WTC11 (cell line): ENCODE results near the gene RSU1. TPM values are rescaled to one million over a fixed set of nuclear protein-coding genes. Genes with fewer than 3 reads are reported as not detected.

Experiments
- ATAC-seq: fragments of 200-7000 bp; cut with Tn5 transposase; 2 replicates; pipeline ENCODE4 v1.10.0; 2021; ENCODE audit warnings: mild to moderate bottlenecking, moderate library complexity
- CTCF ChIA-PET: fragments of 300-600 bp; sonication (Branson Sonifier 250); formaldehyde crosslinking; loops from one replicate; lab custom pipeline; 2021; ENCODE audit warnings: antibody characterized with exemption; lab: Charles Lee
- POLR2A ChIA-PET: fragments of 350-600 bp; sonication (Branson Sonifier 250); formaldehyde crosslinking; loops from one replicate; lab custom pipeline; 2021; ENCODE audit warnings: antibody characterized with exemption; lab: Charles Lee
- DNase-seq: peaks from one replicate; pipeline ENCODE4 v3.0.0; 2021; ENCODE audit warnings: low spot score
- H3K27ac Mint-ChIP-seq: 2 replicates; pipeline ENCODE4 v1.8.0; 2021; ENCODE audit warnings: mixed read lengths
- H3K27me3 Mint-ChIP-seq: 2 replicates; pipeline ENCODE4 v1.8.0; 2021; ENCODE audit warnings: low read depth, mild to moderate bottlenecking, moderate library complexity, mixed read lengths
- H3K36me3 Mint-ChIP-seq: 2 replicates; pipeline ENCODE4 v1.8.0; 2021; ENCODE audit warnings: mixed read lengths
- H3K4me1 Mint-ChIP-seq: 2 replicates; pipeline ENCODE4 v1.8.0; 2022; ENCODE audit warnings: mixed read lengths
- H3K4me3 Mint-ChIP-seq: 2 replicates; pipeline ENCODE4 v1.8.0; 2021; ENCODE audit warnings: mild to moderate bottlenecking, moderate library complexity, mixed read lengths
- H3K9me3 Mint-ChIP-seq: 2 replicates; pipeline ENCODE4 v1.8.0; 2021; ENCODE audit warnings: mixed read lengths
- ATF6 ChIP-seq: sonication (generic); formaldehyde crosslinking; IDR thresholded peaks from 2 replicates; pipeline ENCODE4 v1.8.1; 2023; ENCODE audit warnings: mild to moderate bottlenecking, missing genetic modification reagents
- ELF4 ChIP-seq: sonication (generic); formaldehyde crosslinking; IDR thresholded peaks from 2 replicates; pipeline ENCODE4 v1.8.1; 2022; ENCODE audit warnings: low read depth, mild to moderate bottlenecking, moderate library complexity, missing genetic modification reagents
- FOXK1 ChIP-seq: sonication (generic); formaldehyde crosslinking; IDR thresholded peaks from 2 replicates; pipeline ENCODE4 v1.8.0; 2022; ENCODE audit warnings: mild to moderate bottlenecking, moderate library complexity, missing genetic modification reagents
- FOXP1 ChIP-seq: sonication (generic); formaldehyde crosslinking; IDR thresholded peaks from 2 replicates; pipeline ENCODE4 v1.8.0; 2022; ENCODE audit warnings: missing genetic modification reagents, mild to moderate bottlenecking, moderate library complexity, borderline replicate concordance
- JAZF1 ChIP-seq: fragments of 250-450 bp; sonication (Bioruptor Pico); IDR thresholded peaks from 2 replicates; pipeline ENCODE4 v1.9.0; 2021; ENCODE audit warnings: moderate library complexity, mild to moderate bottlenecking, inconsistent platforms
- MYBL2 ChIP-seq: sonication (generic); formaldehyde crosslinking; IDR thresholded peaks from 2 replicates; pipeline ENCODE4 v1.8.1; 2023; ENCODE audit warnings: mild to moderate bottlenecking, moderate library complexity, missing genetic modification reagents
- NFYB ChIP-seq: sonication (generic); formaldehyde crosslinking; conservative IDR thresholded peaks from 2 replicates; pipeline ENCODE4 v1.8.0; 2022; ENCODE audit warnings: low read depth, missing genetic modification reagents
- PRRX2 ChIP-seq: fragments of 250-450 bp; sonication (Bioruptor Pico); IDR thresholded peaks from 2 replicates; pipeline ENCODE4 v1.8.0; 2021; ENCODE audit warnings: mild to moderate bottlenecking
- RELA ChIP-seq: sonication (generic); formaldehyde crosslinking; IDR thresholded peaks from 2 replicates; pipeline ENCODE4 v1.8.1; 2022; ENCODE audit warnings: missing genetic modification reagents, mild to moderate bottlenecking, borderline replicate concordance
- SMAD4 ChIP-seq: sonication (generic); formaldehyde crosslinking; IDR thresholded peaks from 2 replicates; pipeline ENCODE4 v1.8.0; 2022; ENCODE audit warnings: mild to moderate bottlenecking, missing genetic modification reagents
- TP53 ChIP-seq: sonication (generic); formaldehyde crosslinking; IDR thresholded peaks from 2 replicates; pipeline ENCODE4 v1.8.1; 2023; ENCODE audit warnings: mild to moderate bottlenecking, missing genetic modification reagents
- ZMAT4 ChIP-seq: fragments of 250-450 bp; sonication (Bioruptor Pico); IDR thresholded peaks from 2 replicates; pipeline ENCODE4 v1.9.0; 2021; ENCODE audit warnings: mild to moderate bottlenecking
- ZNF317 ChIP-seq: sonication (generic); formaldehyde crosslinking; IDR thresholded peaks from 2 replicates; pipeline ENCODE4 v1.8.1; 2023; ENCODE audit warnings: low read depth, mild to moderate bottlenecking, moderate library complexity, missing genetic modification reagents, borderline replicate concordance
- ZNF425 ChIP-seq: fragments of 250-450 bp; sonication (Bioruptor Pico); conservative IDR thresholded peaks from 2 replicates; pipeline ENCODE4 v1.9.0; 2021; ENCODE audit warnings: mild to moderate bottlenecking
- total RNA-seq: library from RNA; stranded (reverse); gene quantifications from 3 replicates; pipeline ENCODE4 v1.2.3, GENCODE V29; 2021
- TF ChIP-seq, protein P1 (sequence below): sonication (generic); formaldehyde crosslinking; IDR thresholded peaks from 2 replicates; pipeline ENCODE4 v1.8.1; 2022; ENCODE audit warnings: low read depth, missing genetic modification reagents, borderline replicate concordance
- TF ChIP-seq, protein P2 (sequence below): fragments of 250-450 bp; sonication (Bioruptor Pico); IDR thresholded peaks from 2 replicates; pipeline ENCODE4 v1.9.0; 2021; ENCODE audit warnings: mild to moderate bottlenecking
- TF ChIP-seq, protein P3 (sequence below): sonication (generic); formaldehyde crosslinking; IDR thresholded peaks from 2 replicates; pipeline ENCODE4 v1.8.0; 2022; ENCODE audit warnings: missing genetic modification reagents
- TF ChIP-seq, protein P4 (sequence below): sonication (generic); formaldehyde crosslinking; IDR thresholded peaks from 2 replicates; pipeline ENCODE4 v1.8.0; 2022; ENCODE audit warnings: mild to moderate bottlenecking, missing genetic modification reagents
- TF ChIP-seq, protein P5 (sequence below): sonication (generic); formaldehyde crosslinking; IDR thresholded peaks from 2 replicates; pipeline ENCODE4 v1.8.1; 2022; ENCODE audit warnings: low read depth, mild to moderate bottlenecking, moderate library complexity, missing genetic modification reagents, borderline replicate concordance

RSU1 gene
- total RNA-seq, 1 experiment from 2014 or later = 46.4 TPM

- Mint-ChIP-seq H3K4me1 (peaks cover 2% of the 10 kb centered on the region; the same call in 1 of the 2 replicates), H3K9me3 (no peaks in the 10 kb centered on the region), H3K27ac (no peak overlapping the region), H3K4me3 (no peak overlapping the region), H3K36me3 (no peaks in the 10 kb centered on the region), H3K27me3 (no peaks in the 10 kb centered on the region)
- POLR2A ChIA-PET = no interaction called here
- TF ChIP-seq, protein P1, sequence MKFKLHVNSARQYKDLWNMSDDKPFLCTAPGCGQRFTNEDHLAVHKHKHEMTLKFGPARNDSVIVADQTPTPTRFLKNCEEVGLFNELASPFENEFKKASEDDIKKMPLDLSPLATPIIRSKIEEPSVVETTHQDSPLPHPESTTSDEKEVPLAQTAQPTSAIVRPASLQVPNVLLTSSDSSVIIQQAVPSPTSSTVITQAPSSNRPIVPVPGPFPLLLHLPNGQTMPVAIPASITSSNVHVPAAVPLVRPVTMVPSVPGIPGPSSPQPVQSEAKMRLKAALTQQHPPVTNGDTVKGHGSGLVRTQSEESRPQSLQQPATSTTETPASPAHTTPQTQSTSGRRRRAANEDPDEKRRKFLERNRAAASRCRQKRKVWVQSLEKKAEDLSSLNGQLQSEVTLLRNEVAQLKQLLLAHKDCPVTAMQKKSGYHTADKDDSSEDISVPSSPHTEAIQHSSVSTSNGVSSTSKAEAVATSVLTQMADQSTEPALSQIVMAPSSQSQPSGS (CRISPR knock-in tag) = no peak
- TF ChIP-seq TP53 (CRISPR knock-in tag) (no peak), RELA (CRISPR knock-in tag) (no peak), ZNF425 (CRISPR knock-in tag) (no peak), ELF4 (CRISPR knock-in tag) (no peak), JAZF1 (CRISPR knock-in tag) (no peak), ZMAT4 (CRISPR knock-in tag) (no peak), FOXP1 (no peak), MYBL2 (no peak), ATF6 (CRISPR knock-in tag) (no peak), SMAD4 (CRISPR knock-in tag) (no peak), NFYB (CRISPR knock-in tag) (no peak), ZNF317 (CRISPR knock-in tag) (no peak), FOXK1 (CRISPR knock-in tag) (no peak), PRRX2 (CRISPR knock-in tag) (no peak)
- TF ChIP-seq, protein P2, sequence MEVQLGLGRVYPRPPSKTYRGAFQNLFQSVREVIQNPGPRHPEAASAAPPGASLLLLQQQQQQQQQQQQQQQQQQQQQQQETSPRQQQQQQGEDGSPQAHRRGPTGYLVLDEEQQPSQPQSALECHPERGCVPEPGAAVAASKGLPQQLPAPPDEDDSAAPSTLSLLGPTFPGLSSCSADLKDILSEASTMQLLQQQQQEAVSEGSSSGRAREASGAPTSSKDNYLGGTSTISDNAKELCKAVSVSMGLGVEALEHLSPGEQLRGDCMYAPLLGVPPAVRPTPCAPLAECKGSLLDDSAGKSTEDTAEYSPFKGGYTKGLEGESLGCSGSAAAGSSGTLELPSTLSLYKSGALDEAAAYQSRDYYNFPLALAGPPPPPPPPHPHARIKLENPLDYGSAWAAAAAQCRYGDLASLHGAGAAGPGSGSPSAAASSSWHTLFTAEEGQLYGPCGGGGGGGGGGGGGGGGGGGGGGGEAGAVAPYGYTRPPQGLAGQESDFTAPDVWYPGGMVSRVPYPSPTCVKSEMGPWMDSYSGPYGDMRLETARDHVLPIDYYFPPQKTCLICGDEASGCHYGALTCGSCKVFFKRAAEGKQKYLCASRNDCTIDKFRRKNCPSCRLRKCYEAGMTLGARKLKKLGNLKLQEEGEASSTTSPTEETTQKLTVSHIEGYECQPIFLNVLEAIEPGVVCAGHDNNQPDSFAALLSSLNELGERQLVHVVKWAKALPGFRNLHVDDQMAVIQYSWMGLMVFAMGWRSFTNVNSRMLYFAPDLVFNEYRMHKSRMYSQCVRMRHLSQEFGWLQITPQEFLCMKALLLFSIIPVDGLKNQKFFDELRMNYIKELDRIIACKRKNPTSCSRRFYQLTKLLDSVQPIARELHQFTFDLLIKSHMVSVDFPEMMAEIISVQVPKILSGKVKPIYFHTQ (CRISPR knock-in tag) = no peak
- TF ChIP-seq, protein P3, sequence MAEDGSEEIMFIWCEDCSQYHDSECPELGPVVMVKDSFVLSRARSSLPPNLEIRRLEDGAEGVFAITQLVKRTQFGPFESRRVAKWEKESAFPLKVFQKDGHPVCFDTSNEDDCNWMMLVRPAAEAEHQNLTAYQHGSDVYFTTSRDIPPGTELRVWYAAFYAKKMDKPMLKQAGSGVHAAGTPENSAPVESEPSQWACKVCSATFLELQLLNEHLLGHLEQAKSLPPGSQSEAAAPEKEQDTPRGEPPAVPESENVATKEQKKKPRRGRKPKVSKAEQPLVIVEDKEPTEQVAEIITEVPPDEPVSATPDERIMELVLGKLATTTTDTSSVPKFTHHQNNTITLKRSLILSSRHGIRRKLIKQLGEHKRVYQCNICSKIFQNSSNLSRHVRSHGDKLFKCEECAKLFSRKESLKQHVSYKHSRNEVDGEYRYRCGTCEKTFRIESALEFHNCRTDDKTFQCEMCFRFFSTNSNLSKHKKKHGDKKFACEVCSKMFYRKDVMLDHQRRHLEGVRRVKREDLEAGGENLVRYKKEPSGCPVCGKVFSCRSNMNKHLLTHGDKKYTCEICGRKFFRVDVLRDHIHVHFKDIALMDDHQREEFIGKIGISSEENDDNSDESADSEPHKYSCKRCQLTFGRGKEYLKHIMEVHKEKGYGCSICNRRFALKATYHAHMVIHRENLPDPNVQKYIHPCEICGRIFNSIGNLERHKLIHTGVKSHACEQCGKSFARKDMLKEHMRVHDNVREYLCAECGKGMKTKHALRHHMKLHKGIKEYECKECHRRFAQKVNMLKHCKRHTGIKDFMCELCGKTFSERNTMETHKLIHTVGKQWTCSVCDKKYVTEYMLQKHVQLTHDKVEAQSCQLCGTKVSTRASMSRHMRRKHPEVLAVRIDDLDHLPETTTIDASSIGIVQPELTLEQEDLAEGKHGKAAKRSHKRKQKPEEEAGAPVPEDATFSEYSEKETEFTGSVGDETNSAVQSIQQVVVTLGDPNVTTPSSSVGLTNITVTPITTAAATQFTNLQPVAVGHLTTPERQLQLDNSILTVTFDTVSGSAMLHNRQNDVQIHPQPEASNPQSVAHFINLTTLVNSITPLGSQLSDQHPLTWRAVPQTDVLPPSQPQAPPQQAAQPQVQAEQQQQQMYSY (CRISPR knock-in tag) = no peak
- TF ChIP-seq, protein P4, sequence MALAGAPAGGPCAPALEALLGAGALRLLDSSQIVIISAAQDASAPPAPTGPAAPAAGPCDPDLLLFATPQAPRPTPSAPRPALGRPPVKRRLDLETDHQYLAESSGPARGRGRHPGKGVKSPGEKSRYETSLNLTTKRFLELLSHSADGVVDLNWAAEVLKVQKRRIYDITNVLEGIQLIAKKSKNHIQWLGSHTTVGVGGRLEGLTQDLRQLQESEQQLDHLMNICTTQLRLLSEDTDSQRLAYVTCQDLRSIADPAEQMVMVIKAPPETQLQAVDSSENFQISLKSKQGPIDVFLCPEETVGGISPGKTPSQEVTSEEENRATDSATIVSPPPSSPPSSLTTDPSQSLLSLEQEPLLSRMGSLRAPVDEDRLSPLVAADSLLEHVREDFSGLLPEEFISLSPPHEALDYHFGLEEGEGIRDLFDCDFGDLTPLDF (CRISPR knock-in tag) = no peak
- TF ChIP-seq, protein P5, sequence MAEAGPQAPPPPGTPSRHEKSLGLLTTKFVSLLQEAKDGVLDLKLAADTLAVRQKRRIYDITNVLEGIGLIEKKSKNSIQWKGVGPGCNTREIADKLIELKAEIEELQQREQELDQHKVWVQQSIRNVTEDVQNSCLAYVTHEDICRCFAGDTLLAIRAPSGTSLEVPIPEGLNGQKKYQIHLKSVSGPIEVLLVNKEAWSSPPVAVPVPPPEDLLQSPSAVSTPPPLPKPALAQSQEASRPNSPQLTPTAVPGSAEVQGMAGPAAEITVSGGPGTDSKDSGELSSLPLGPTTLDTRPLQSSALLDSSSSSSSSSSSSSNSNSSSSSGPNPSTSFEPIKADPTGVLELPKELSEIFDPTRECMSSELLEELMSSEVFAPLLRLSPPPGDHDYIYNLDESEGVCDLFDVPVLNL (CRISPR knock-in tag) = no peak
- DNase-seq = no peak
- CTCF ChIA-PET = no interaction called here
- no peak for ATAC-seq
These were observed 230.7 kb downstream of the RSU1 start for GRCh38 chr10:16586358-16587138.
